ENCODE results near the gene SSTR5. TPM values are rescaled to one million over a fixed set of nuclear protein-coding genes. Genes with fewer than 3 reads are reported as not detected.

SSTR5 gene
- total RNA-seq, 5 donors from 2014 or later (not counting 1 experiment from before 2014, with no cell fraction given) = not detected

DNA sequence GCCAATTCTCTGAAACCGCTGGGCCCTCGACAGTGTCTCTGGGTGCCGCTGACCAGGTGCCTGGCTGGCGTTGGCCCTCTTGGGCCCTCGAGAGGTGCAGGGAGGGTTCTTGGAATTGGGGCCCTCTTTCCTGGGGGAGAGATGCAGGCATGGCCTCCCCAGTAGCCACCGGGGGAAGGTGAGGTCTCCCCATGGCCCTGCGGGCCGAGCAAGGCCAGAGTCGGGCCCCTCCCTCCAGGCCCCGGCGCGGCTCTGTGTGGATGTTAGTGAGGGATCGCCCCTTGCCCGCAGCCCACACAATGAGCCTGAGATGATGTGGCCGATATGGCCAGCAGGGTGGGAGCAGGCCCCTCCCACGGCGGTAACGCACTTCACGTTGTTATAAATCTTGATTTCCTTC, 46.6 kb downstream of the SSTR5 start:
- CTCF ChIA-PET = no interaction called here

GRCh38 chr16:1119766-1120576, 47.4 kb downstream of the SSTR5 start:
- H3K36me3 Mint-ChIP-seq = no peaks in the 10 kb centered on the region
- WGBS (ENCODE audit: insufficient coverage) = 69% methylated on average over 33 of the region's 35 CpGs

More for the DNA sequence above, 46.6 kb downstream of the SSTR5 start:
- peaks cover 0 to 64% of the 10 kb centered on the region in 2 experiments for H3K27me3 ChIP-seq (replicated peaks in 1 of 2; ENCODE audit: control insufficient read depth in 2 of 2, extremely low read depth in 1 of 2, insufficient read depth in 2 of 2, low read length in 1 of 2)
- Mint-ChIP-seq H3K27me3 (peaks cover 0 to 1% of the 10 kb centered on the region in 2 donors), H3K4me1 (no peaks in the 10 kb centered on the region), H3K4me3 (no peak overlapping the region), H3K27ac (no peak overlapping the region), H3K36me3 (no peaks in the 10 kb centered on the region), H3K9me3 (no peaks in the 10 kb centered on the region)
- no peaks in the 10 kb centered on the region for H3K4me1 ChIP-seq (ENCODE audit: control insufficient read depth in 1 of 2, extremely low read depth in 1 of 2, insufficient read depth in 2 of 2, low read length in 2 of 2)
- H3K9me3 ChIP-seq = no peaks in the 10 kb centered on the region
- no peak overlapping the region for H3K4me3 ChIP-seq (ENCODE audit: control insufficient read depth in 1 of 2, extremely low read depth in 1 of 2, low read length in 1 of 2)
- DNase-seq = no peak
- POLR2A ChIA-PET = no interaction called here
- ATAC-seq (replicated peaks in 1 of 4) = no peak
- 63% methylated on average over 14 of the region's 19 CpGs for WGBS (ENCODE audit: insufficient coverage)
- no peaks in the 10 kb centered on the region for H3K36me3 ChIP-seq (ENCODE audit: control insufficient read depth in 2 of 2, extremely low read depth in 1 of 2, insufficient read depth in 1 of 2, low read length in 1 of 2)
- no peak overlapping the region for H3K27ac ChIP-seq (ENCODE audit: low read length)

DNA sequence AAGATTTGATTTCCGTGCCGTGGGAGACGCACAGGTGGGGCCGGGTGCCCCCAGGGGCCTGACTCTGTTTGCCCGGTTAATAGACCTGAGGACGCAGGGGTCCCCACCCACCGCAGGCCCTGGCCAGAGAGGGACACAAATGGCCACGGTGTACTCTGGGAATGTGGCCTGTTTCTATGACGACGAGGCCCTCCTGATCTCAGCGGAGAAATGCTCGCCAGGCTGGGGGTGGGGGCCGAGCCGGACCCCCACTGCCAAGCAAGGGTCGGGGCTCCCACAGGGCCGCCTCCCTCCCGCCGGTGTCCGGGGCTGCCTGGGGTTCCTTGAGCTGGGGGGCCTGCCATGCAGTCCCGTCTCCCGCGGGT, 48.0 kb downstream of the SSTR5 start:
- H3K9me3 ChIP-seq = no peaks in the 10 kb centered on the region
- WGBS (ENCODE audit: insufficient coverage) = 79% methylated on average over 21 of the region's 22 CpGs
- H3K27ac ChIP-seq (ENCODE audit: low read length) = no peak overlapping the region
- H3K27me3 Mint-ChIP-seq = no peaks in the 10 kb centered on the region
- ATAC-seq (replicated peaks in 1 of 4) = no peak
- H3K4me1 ChIP-seq (ENCODE audit: control insufficient read depth in 1 of 2, extremely low read depth in 1 of 2, insufficient read depth in 2 of 2, low read length in 2 of 2) = peaks cover 0 to 5% of the 10 kb centered on the region in 2 experiments
- H3K4me3 ChIP-seq (ENCODE audit: control insufficient read depth in 1 of 2, extremely low read depth in 1 of 2, low read length in 1 of 2) = no peak overlapping the region
- no peaks in the 10 kb centered on the region for H3K36me3 Mint-ChIP-seq
- peaks cover 0 to 66% of the 10 kb centered on the region in 2 experiments for H3K27me3 ChIP-seq (replicated peaks in 1 of 2; ENCODE audit: control insufficient read depth in 2 of 2, extremely low read depth in 1 of 2, insufficient read depth in 2 of 2, low read length in 1 of 2)
- no peaks in the 10 kb centered on the region for H3K36me3 ChIP-seq (ENCODE audit: control insufficient read depth in 2 of 2, extremely low read depth in 1 of 2, insufficient read depth in 1 of 2, low read length in 1 of 2)
- DNase-seq = no peak
- ChIA-PET POLR2A (no interaction called here), CTCF (no interaction called here)
- H3K9me3 Mint-ChIP-seq = no peaks in the 10 kb centered on the region
- no peaks in the 10 kb centered on the region for H3K4me1 Mint-ChIP-seq
- H3K4me3 Mint-ChIP-seq = no peak overlapping the region
- H3K27ac Mint-ChIP-seq = no peak overlapping the region

More at GRCh38 chr16:1119766-1120576, 47.4 kb downstream of the SSTR5 start:
- H3K4me1 Mint-ChIP-seq = no peaks in the 10 kb centered on the region
- ChIA-PET POLR2A (no interaction called here), CTCF (no interaction called here)
- no peaks in the 10 kb centered on the region for H3K36me3 ChIP-seq (ENCODE audit: control insufficient read depth in 2 of 2, extremely low read depth in 1 of 2, insufficient read depth in 1 of 2, low read length in 1 of 2)
- peaks cover 0 to under 1% of the 10 kb centered on the region in 2 donors for H3K27me3 Mint-ChIP-seq
- no peak for DNase-seq
- no peak overlapping the region for H3K27ac ChIP-seq (ENCODE audit: low read length)
- H3K27ac Mint-ChIP-seq = no peak overlapping the region
- H3K9me3 ChIP-seq = no peaks in the 10 kb centered on the region
- H3K27me3 ChIP-seq (replicated peaks in 1 of 2; ENCODE audit: control insufficient read depth in 2 of 2, extremely low read depth in 1 of 2, insufficient read depth in 2 of 2, low read length in 1 of 2) = peaks cover 0 to 61% of the 10 kb centered on the region in 2 experiments
- H3K9me3 Mint-ChIP-seq = no peaks in the 10 kb centered on the region
- no peak overlapping the region for H3K4me3 Mint-ChIP-seq
- no peak for ATAC-seq (replicated peaks in 1 of 4)
- H3K4me3 ChIP-seq (ENCODE audit: control insufficient read depth in 1 of 2, extremely low read depth in 1 of 2, low read length in 1 of 2) = no peak overlapping the region
- H3K4me1 ChIP-seq (ENCODE audit: control insufficient read depth in 1 of 2, extremely low read depth in 1 of 2, insufficient read depth in 2 of 2, low read length in 2 of 2) = no peaks in the 10 kb centered on the region

DNA sequence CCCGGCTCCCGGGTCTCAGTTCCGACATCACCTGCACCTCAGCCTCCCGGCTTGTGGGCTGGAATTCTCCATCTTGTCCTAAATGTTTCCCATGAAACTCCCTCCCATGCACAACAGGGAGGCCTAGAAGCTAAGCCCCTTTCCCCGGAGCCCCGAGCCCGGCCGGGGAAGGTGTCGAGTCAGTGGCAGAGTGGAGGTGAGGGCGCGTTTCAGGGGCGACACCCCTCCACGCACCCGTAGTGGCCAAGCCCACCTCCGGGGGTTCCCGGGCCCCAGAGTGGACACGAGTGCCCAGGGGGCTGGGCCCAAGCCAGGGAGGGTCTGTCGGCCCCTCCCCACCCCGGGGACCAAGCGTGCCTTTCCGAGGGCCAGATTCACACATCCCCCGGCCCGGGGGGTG, 48.5 kb downstream of the SSTR5 start:
- Histone ChIP-seq H3K9me3 (no peaks in the 10 kb centered on the region), H3K4me3 (ENCODE audit: control insufficient read depth in 1 of 2, extremely low read depth in 1 of 2, low read length in 1 of 2) (no peak overlapping the region), H3K36me3 (ENCODE audit: control insufficient read depth in 2 of 2, extremely low read depth in 1 of 2, insufficient read depth in 1 of 2, low read length in 1 of 2) (no peaks in the 10 kb centered on the region), H3K4me1 (ENCODE audit: control insufficient read depth in 1 of 2, extremely low read depth in 1 of 2, insufficient read depth in 2 of 2, low read length in 2 of 2) (peaks cover 0 to 9% of the 10 kb centered on the region in 2 experiments), H3K27me3 (replicated peaks in 1 of 2; ENCODE audit: control insufficient read depth in 2 of 2, extremely low read depth in 1 of 2, insufficient read depth in 2 of 2, low read length in 1 of 2) (peaks cover 0 to 69% of the 10 kb centered on the region in 2 experiments), H3K27ac (ENCODE audit: low read length) (no peak overlapping the region)
- DNase-seq = no peak
- Mint-ChIP-seq H3K9me3 (no peaks in the 10 kb centered on the region), H3K27ac (no peak overlapping the region), H3K4me1 (no peaks in the 10 kb centered on the region), H3K4me3 (no peak overlapping the region), H3K27me3 (no peaks in the 10 kb centered on the region), H3K36me3 (no peaks in the 10 kb centered on the region)
- 80% methylated on average over 11 of the region's 23 CpGs for WGBS (ENCODE audit: insufficient coverage)
- CTCF ChIA-PET = no interaction called here
- ATAC-seq (replicated peaks in 1 of 4) = no peak
- POLR2A ChIA-PET = no interaction called here

DNA sequence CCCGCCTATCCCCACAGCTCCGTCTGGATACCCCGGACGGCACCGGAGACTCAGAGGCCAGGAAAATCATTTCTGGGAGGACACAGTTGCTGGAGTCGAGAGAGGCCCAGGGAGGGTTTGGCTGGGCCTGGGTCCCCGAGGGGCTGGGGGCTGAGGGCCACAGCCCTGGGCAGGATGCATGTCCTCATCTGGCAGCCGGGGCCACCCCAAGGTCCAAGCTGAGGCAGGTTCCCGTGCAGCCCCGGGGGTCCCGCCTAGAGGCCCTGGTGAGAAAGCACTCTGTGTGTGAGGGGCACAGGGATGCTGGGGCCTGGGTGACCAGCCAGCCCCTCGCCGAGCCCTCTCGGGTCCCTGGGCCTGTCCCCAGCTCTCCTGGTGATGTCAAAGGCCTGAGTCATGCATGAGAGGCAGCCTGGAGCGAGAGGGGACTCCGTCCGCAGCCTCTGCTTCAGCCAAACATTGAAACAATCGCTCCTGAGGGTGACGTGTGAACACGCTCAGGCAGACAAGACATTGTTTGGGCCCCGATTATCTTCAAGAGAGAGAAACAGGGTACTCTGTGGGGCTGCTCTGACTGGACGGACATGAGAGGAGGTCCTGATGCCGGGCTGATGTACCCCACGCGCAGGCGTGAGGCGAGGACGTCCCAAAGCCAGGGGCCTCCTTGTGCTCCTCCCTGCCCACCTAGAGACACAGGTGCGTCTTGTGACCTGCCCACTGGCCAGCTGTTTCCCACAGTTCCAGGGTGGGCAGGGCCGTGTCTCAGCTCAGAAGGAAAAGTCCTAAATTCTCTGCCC, 49.3 kb downstream of the SSTR5 start:
- ATAC-seq (replicated peaks in 1 of 4) (no peak), DNase-seq (no peak)
- Mint-ChIP-seq H3K9me3 (no peaks in the 10 kb centered on the region), H3K27me3 (no peaks in the 10 kb centered on the region), H3K4me3 (no peak overlapping the region), H3K36me3 (no peaks in the 10 kb centered on the region), H3K4me1 (no peaks in the 10 kb centered on the region), H3K27ac (no peak overlapping the region)
- 74% methylated on average over 26 of the region's 30 CpGs for WGBS (ENCODE audit: insufficient coverage)
- Histone ChIP-seq H3K4me3 (ENCODE audit: control insufficient read depth in 1 of 2, extremely low read depth in 1 of 2, low read length in 1 of 2) (no peak overlapping the region), H3K36me3 (ENCODE audit: control insufficient read depth in 2 of 2, extremely low read depth in 1 of 2, insufficient read depth in 1 of 2, low read length in 1 of 2) (no peaks in the 10 kb centered on the region), H3K4me1 (ENCODE audit: control insufficient read depth in 1 of 2, extremely low read depth in 1 of 2, insufficient read depth in 2 of 2, low read length in 2 of 2) (peaks cover 0 to 9% of the 10 kb centered on the region in 2 experiments), H3K9me3 (no peaks in the 10 kb centered on the region), H3K27ac (ENCODE audit: low read length) (no peak overlapping the region), H3K27me3 (replicated peaks in 1 of 2; ENCODE audit: control insufficient read depth in 2 of 2, extremely low read depth in 1 of 2, insufficient read depth in 2 of 2, low read length in 1 of 2) (peaks cover 0 to 65% of the 10 kb centered on the region in 2 experiments)
- ChIA-PET POLR2A (interaction anchor here in 1 of 2 donors (0.5 kb wide), 1 partner anchor 1903 kb away, joined by 8 read pairs; no protein-coding TSS in a partner anchor), CTCF (no interaction called here)

GRCh38 chr16:1122398-1122765, 49.8 kb downstream of the SSTR5 start:
- DNase-seq = no peak
- ATAC-seq (replicated peaks in 1 of 4) = no peak

More at GRCh38 chr16:1122398-1122765, 49.8 kb downstream of the SSTR5 start:
- H3K4me3 ChIP-seq (ENCODE audit: control insufficient read depth in 1 of 2, extremely low read depth in 1 of 2, low read length in 1 of 2) = no peak overlapping the region
- POLR2A ChIA-PET = interaction anchor here in 1 of 2 donors (0.5 kb wide), 1 partner anchor 1903 kb away, joined by 8 read pairs; no protein-coding TSS in a partner anchor
- no peaks in the 10 kb centered on the region for H3K9me3 ChIP-seq
- H3K27ac Mint-ChIP-seq = no peak overlapping the region
- H3K4me3 Mint-ChIP-seq = no peak overlapping the region
- no peaks in the 10 kb centered on the region for H3K36me3 Mint-ChIP-seq
- H3K27me3 ChIP-seq (replicated peaks in 1 of 2; ENCODE audit: control insufficient read depth in 2 of 2, extremely low read depth in 1 of 2, insufficient read depth in 2 of 2, low read length in 1 of 2) = peaks cover 0 to 63% of the 10 kb centered on the region in 2 experiments
- H3K4me1 Mint-ChIP-seq = no peaks in the 10 kb centered on the region
- WGBS (ENCODE audit: insufficient coverage) = 72% methylated on average over 13 of the region's 14 CpGs
- CTCF ChIA-PET = no interaction called here
- no peak overlapping the region for H3K27ac ChIP-seq (ENCODE audit: low read length)
- H3K4me1 ChIP-seq (ENCODE audit: control insufficient read depth in 1 of 2, extremely low read depth in 1 of 2, insufficient read depth in 2 of 2, low read length in 2 of 2) = peaks cover 0 to 9% of the 10 kb centered on the region in 2 experiments
- no peaks in the 10 kb centered on the region for H3K9me3 Mint-ChIP-seq
- no peaks in the 10 kb centered on the region for H3K36me3 ChIP-seq (ENCODE audit: control insufficient read depth in 2 of 2, extremely low read depth in 1 of 2, insufficient read depth in 1 of 2, low read length in 1 of 2)
- no peaks in the 10 kb centered on the region for H3K27me3 Mint-ChIP-seq
